ENCODE measurements around the gene DUSP22. TPM values are rescaled to one million over a fixed set of nuclear protein-coding genes. Genes with fewer than 3 reads are reported as not detected.

Gene DUSP22
- total and polyA plus RNA-seq, 2 donors (not counting 1 experiment from before 2014, with no cell fraction given) = 117 to 133 TPM

GRCh38 chr6:393391-394221 is 101.3 kb downstream of the DUSP22 start:
- H3K27ac ChIP-seq (ENCODE audit: low read length in 2 of 2) = peak overlapping the region in 1 of 2 donors; percentile 82
- CTCF ChIA-PET = interaction anchor here (0.7 to 8.8 kb wide), 8 partner anchors 11 to 203 kb away, joined by 3 to 72 read pairs (median 6); no protein-coding TSS in a partner anchor
- H3K36me3 ChIP-seq (replicated peaks in 1 of 2; ENCODE audit: control extremely low read depth in 1 of 2, control insufficient read depth in 1 of 2, extremely low read depth in 1 of 2, insufficient read depth in 2 of 2, low read length in 1 of 2) = peaks cover 7 to 48% of the 10 kb centered on the region in 2 experiments
- H3K9me3 ChIP-seq (ENCODE audit: control extremely low read depth in 1 of 3, control insufficient read depth in 2 of 3, insufficient read depth in 1 of 3, low read length in 2 of 3) = no peaks in the 10 kb centered on the region
- Mint-ChIP-seq H3K4me1 (peaks cover 66% of the 10 kb centered on the region), H3K9me3 (ENCODE audit: insufficient read depth) (no peaks in the 10 kb centered on the region), H3K4me3 (peak overlapping the region; percentile 95), H3K27me3 (no peaks in the 10 kb centered on the region), H3K27ac (peak overlapping the region; percentile 99)
- 1% methylated on average over 68 of the region's 68 CpGs for WGBS (ENCODE audit: insufficient coverage)
- ATAC-seq (ENCODE audit: low read depth) (no peak), DNase-seq (peak; percentile 60)
- TF ChIP-seq EZH2 (IDR thresholded peaks at IDR 0.05; ENCODE audit: borderline replicate concordance, insufficient read depth, low read depth, low read length, poor library complexity, severe bottlenecking) (no peak), CTCF (IDR thresholded peaks at IDR 0.05) (no peak)
- intact Hi-C loops (cut with micrococcal nuclease) = loop anchor here (5.0 kb wide), 3 partner anchors 56 to 989 kb away; no protein-coding TSS in a partner anchor
- H3K4me2 ChIP-seq (replicated peaks; ENCODE audit: low read depth, low read length, poor library complexity, severe bottlenecking) = peak overlapping the region; percentile 91
- peak overlapping the region; percentile 93 for H3K9ac ChIP-seq (ENCODE audit: low read length)
- POLR2A ChIA-PET = interaction anchor here (0.6 to 5.0 kb wide), 8 partner anchors 8 to 166 kb away, joined by 3 to 35 read pairs (median 6); partner anchors contain the start of gene DUSP22
- H3K4me1 ChIP-seq (ENCODE audit: control insufficient read depth in 2 of 2, insufficient read depth in 2 of 2, low read length in 2 of 2) = peaks cover 48 to 61% of the 10 kb centered on the region in 2 donors
- peaks cover 66% of the 10 kb centered on the region for H3K79me2 ChIP-seq (ENCODE audit: control insufficient read depth, insufficient read depth, low read length)
- no peaks in the 10 kb centered on the region for H3K27me3 ChIP-seq (replicated peaks in 1 of 4; ENCODE audit: control extremely low read depth in 1 of 4, control insufficient read depth in 3 of 4, insufficient read depth in 4 of 4, low read length in 3 of 4)
- H4K20me1 ChIP-seq (ENCODE audit: control insufficient read depth, insufficient read depth, low read length, poor library complexity, severe bottlenecking) = peaks cover 60% of the 10 kb centered on the region
- H2AFZ ChIP-seq (ENCODE audit: insufficient read depth, low read depth, low read length, poor library complexity, severe bottlenecking) = no peak overlapping the region
- peak overlapping the region; percentile 2 to 98 (median 93) for H3K4me3 ChIP-seq (ENCODE audit: control extremely low read depth in 1 of 5, extremely low read depth in 1 of 5, insufficient read depth in 1 of 5, low read depth in 2 of 5, low read length in 4 of 5)
